Thoracic aorta (tissue), 2 donors: ENCODE results near the gene CDK5RAP2. TPM values are rescaled to one million over a fixed set of nuclear protein-coding genes. Genes with fewer than 3 reads are reported as not detected.
A peak's percentile ranks its signal among the peaks of the same experiment; 100 is the strongest.

Source experiments
- ATAC-seq: fragments of 150-250 bp; one replicate; pipeline ENCODE4 v1.8.0; 2017; ENCODE audit warnings: low read depth; ENCODE audit not compliant: insufficient number of reproducible peaks, low FRiP score
- DNase-seq: peaks from one replicate; pipeline ENCODE4 v3.0.0-alpha.2; 2020; ENCODE audit warnings: low spot score
- H3K27ac ChIP-seq, 2 donors: fragments of 200-600 bp; sonication (generic); 1 replicate in 1 of 2; 2 replicates in 1 of 2; pipeline ENCODE4 v1.5.1; 2016; ENCODE audit warnings: mild to moderate bottlenecking in 2 of 2, moderate library complexity in 2 of 2
- H3K27me3 ChIP-seq: fragments of 200-600 bp; sonication (generic); replicated peaks from 2 replicates; pipeline ENCODE4 v1.6.0; 2016; ENCODE audit warnings: mild to moderate bottlenecking; ENCODE audit not compliant: insufficient read depth
- H3K36me3 ChIP-seq: fragments of 200-600 bp; sonication (generic); one replicate; pipeline ENCODE4 v1.5.1; 2016
- H3K4me1 ChIP-seq, 2 donors: fragments of 200-600 bp; sonication (generic); 1 replicate in 1 of 2; 2 replicates in 1 of 2; pipeline versions ENCODE4 v1.5.1 to v1.6.0; 2016; ENCODE audit warnings: low read depth in 2 of 2, mild to moderate bottlenecking in 1 of 2; ENCODE audit not compliant: control insufficient read depth in 1 of 2
- H3K4me3 ChIP-seq: fragments of 200-600 bp; sonication (generic); 2 replicates; pipeline ENCODE4 v1.5.1; 2016; ENCODE audit warnings: mild to moderate bottlenecking
- H3K9me3 ChIP-seq: fragments of 200-600 bp; sonication (generic); 2 replicates; pipeline ENCODE4 v1.5.1; 2016
- total RNA-seq, 2 donors: library from RNA; depleted of rRNA; stranded (reverse); fragments of >200 nt; gene quantifications; one replicate each; pipeline versions ENCODE4 v1.1.0 to v1.2.3, GENCODE V29; 2016
- TF ChIP-seq, protein P1 (sequence below): fragments of 200-600 bp; sonication (generic); IDR thresholded peaks from one replicate; pipeline ENCODE4 v1.5.1; 2019; ENCODE audit warnings: antibody characterized with exemption

Gene CDK5RAP2
- total RNA-seq, 2 donors from 2014 or later = 67.8 to 132 TPM

DNA sequence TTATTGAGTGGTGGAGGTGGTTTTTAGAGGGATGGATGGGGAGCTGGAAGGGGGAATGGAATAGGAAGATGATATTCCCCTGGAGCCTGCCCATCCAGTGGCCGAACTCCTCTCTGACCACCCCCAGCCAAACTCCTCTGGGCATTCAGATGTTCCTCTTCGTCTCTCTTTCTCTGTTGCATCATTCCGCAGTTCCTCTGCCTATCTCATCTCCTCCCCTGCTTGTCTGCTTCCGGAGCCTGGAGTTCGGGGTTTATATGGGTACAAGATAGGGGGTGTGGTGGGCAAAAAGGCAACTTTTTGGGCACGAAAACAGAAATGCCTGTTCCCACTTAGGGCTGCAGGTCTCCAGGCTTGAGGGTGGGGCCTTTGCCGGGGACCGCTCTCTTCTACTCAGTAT is 12.2 kb upstream of the CDK5RAP2 start:
- no peaks in the 10 kb centered on the region for H3K4me1 ChIP-seq
- ATAC-seq (no peak), DNase-seq (no peak)
- H3K4me3 ChIP-seq = no peak overlapping the region
- no peak overlapping the region for H3K27ac ChIP-seq
- no peaks in the 10 kb centered on the region for H3K27me3 ChIP-seq
- TF ChIP-seq, protein P1, sequence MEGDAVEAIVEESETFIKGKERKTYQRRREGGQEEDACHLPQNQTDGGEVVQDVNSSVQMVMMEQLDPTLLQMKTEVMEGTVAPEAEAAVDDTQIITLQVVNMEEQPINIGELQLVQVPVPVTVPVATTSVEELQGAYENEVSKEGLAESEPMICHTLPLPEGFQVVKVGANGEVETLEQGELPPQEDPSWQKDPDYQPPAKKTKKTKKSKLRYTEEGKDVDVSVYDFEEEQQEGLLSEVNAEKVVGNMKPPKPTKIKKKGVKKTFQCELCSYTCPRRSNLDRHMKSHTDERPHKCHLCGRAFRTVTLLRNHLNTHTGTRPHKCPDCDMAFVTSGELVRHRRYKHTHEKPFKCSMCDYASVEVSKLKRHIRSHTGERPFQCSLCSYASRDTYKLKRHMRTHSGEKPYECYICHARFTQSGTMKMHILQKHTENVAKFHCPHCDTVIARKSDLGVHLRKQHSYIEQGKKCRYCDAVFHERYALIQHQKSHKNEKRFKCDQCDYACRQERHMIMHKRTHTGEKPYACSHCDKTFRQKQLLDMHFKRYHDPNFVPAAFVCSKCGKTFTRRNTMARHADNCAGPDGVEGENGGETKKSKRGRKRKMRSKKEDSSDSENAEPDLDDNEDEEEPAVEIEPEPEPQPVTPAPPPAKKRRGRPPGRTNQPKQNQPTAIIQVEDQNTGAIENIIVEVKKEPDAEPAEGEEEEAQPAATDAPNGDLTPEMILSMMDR = no peak
- H3K9me3 ChIP-seq = no peaks in the 10 kb centered on the region
- H3K36me3 ChIP-seq = no peaks in the 10 kb centered on the region

DNA sequence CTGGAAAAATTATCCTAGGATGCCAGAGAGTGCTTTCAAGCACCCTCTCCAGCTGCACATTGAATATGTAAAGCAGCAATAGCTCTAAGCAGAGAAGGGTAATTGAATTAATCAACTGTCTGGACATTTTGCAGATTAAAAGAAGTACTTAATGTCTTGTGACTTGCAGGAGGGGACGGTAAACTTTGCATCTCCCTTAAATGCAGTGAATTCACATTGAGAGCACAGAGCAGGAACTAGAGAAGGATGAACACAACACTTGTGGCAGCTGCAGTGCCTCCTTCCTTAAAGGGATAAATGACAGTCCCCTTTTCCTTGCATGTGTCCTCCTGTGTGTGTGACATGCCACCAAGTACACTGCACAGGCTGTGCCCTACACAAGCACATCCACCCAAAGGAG is 7.4 kb upstream of the CDK5RAP2 start:
- Histone ChIP-seq H3K36me3 (no peaks in the 10 kb centered on the region), H3K4me1 (no peaks in the 10 kb centered on the region), H3K9me3 (no peaks in the 10 kb centered on the region), H3K27ac (no peak overlapping the region), H3K4me3 (no peak overlapping the region), H3K27me3 (no peaks in the 10 kb centered on the region)
- TF ChIP-seq, protein P1 = no peak
- no peak for ATAC-seq
- DNase-seq = no peak

DNA sequence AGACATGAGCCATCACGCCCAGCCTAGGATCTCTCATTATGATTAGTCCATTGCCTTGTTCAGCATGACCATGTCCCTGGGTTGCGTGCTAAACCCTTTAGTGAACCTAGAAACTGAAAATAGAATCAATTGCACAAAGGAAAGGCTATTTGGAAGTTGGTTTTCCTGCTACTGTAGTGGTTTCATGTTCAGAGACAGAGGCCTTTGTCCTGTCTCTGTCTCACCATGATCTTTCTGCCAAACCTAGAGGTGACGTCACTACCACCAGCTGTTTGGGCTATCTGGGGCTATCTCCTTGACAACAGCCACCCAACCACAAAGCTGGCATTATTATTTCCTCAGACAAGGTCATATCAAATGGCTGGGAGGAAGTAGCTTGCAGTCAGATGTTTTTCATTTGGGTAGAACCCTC is 4.0 kb upstream of the CDK5RAP2 start:
- peaks cover 9 to 11% of the 10 kb centered on the region in 2 donors for H3K4me1 ChIP-seq
- ATAC-seq (no peak), DNase-seq (no peak)
- no peaks in the 10 kb centered on the region for H3K9me3 ChIP-seq
- no peak overlapping the region for H3K27ac ChIP-seq
- H3K27me3 ChIP-seq = no peaks in the 10 kb centered on the region
- H3K4me3 ChIP-seq = no peak overlapping the region
- TF ChIP-seq, protein P1 = no peak
- H3K36me3 ChIP-seq = no peaks in the 10 kb centered on the region

DNA sequence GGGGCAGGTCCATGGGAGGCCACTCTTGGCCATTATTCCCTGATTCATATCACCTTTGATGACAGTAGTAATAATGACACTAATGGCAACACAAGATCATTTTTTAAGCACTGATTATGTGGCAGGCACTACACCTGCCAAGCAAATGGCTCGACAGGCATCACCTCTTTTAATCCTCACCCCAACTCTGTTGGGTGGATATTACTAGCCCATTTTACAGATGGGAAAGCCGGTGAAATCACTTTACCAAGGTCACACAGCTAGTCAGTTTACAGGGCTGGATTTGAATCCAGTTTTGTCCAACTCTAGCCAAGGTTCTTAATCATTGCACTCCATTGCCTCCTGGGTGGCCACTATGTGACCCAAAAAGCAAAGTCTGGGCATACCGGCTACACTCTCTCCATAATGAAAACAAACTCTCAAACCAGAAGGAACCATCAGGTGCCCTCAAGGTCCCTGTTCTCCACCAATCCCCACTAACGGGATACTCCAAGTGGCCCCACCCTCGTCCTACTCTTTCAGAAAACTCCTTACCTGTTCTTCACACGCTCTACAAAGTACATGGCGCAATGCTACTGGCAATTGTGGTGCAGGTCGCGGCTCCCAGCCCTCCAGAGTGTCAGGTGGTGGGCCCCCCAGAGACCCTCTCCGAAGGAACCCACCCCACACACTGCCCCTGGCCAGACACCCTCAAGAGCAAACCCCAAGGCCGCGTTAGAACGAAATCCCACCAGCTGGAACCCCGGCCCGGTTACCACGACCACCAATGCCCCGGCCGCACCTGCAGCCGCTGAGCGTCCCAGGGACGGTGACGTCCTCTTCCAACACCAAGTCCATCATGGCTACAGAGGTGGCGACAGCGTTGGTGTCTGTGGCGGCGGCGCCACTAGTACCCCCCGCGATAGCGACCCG is 572 bp downstream of the CDK5RAP2 start:
- Histone ChIP-seq H3K4me3 (peak overlapping the region; percentile 98), H3K27me3 (no peaks in the 10 kb centered on the region), H3K4me1 (peaks cover 16 to 20% of the 10 kb centered on the region in 2 donors), H3K9me3 (no peaks in the 10 kb centered on the region), H3K27ac (peak overlapping the region; percentile 78 to 83), H3K36me3 (no peaks in the 10 kb centered on the region)
- no peak for ATAC-seq
- DNase-seq = no peak
- TF ChIP-seq, protein P1 = no peak

DNA sequence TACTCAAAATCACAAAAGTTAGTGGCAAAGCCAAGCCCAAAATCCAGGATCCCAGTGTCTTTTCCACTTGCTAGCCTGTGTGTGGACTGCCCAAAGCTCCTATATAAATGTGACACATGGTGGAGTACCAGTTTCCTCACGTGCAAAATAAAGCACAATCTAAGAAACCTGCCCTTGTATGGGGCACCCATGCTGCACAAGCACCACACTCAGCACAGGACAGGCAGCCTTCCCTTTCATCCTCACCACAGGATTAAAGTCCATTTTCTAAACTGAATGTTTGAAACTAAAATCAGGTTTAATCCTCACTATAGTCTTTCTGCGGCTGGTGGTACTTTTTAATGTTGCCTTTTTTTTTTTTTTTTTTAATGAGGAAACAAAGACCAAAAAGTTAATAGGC is 5.5 kb downstream of the CDK5RAP2 start:
- H3K36me3 ChIP-seq = peaks cover 3% of the 10 kb centered on the region
- TF ChIP-seq, protein P1 = no peak
- ATAC-seq (no peak), DNase-seq (no peak)
- no peak overlapping the region for H3K27ac ChIP-seq
- no peak overlapping the region for H3K4me3 ChIP-seq
- peaks cover 26 to 47% of the 10 kb centered on the region in 2 donors for H3K4me1 ChIP-seq
- H3K27me3 ChIP-seq = no peaks in the 10 kb centered on the region
- no peaks in the 10 kb centered on the region for H3K9me3 ChIP-seq
